ENCODE measurements around the gene SLC2A10. TPM values are rescaled to one million over a fixed set of nuclear protein-coding genes. Genes with fewer than 3 reads are reported as not detected.

SLC2A10 gene
- total RNA-seq, 2 experiments from 2014 or later, result not detected

GRCh38 chr20:46767127-46767761 lies 57.8 kb downstream of the SLC2A10 start:
- H3K36me3 Mint-ChIP-seq, result no peaks in the 10 kb centered on the region
- no peak for ATAC-seq (ENCODE audit: low read depth)
- H3K27ac Mint-ChIP-seq, result no peak overlapping the region

GRCh38 chr20:46770330-46771194 lies 61.1 kb downstream of the SLC2A10 start:
- no peak for ATAC-seq (ENCODE audit: low read depth)
- H3K27me3 Mint-ChIP-seq, result peaks cover 11% of the 10 kb centered on the region
- no peaks in the 10 kb centered on the region for H3K9me3 Mint-ChIP-seq
- DNase-seq, result no peak
- no peak overlapping the region for H3K4me3 Mint-ChIP-seq
- H3K4me1 Mint-ChIP-seq, result no peaks in the 10 kb centered on the region
- H3K27ac Mint-ChIP-seq, result no peak overlapping the region
- POLR2A ChIA-PET, result no interaction called here
- H3K36me3 Mint-ChIP-seq, result no peaks in the 10 kb centered on the region

More at GRCh38 chr20:46767127-46767761, 57.8 kb downstream of the SLC2A10 start:
- H3K9me3 Mint-ChIP-seq, result no peaks in the 10 kb centered on the region
- peaks cover 4% of the 10 kb centered on the region for H3K27me3 Mint-ChIP-seq
- POLR2A ChIA-PET, result no interaction called here
- peaks cover 5% of the 10 kb centered on the region for H3K4me1 Mint-ChIP-seq
- no peak overlapping the region for H3K4me3 Mint-ChIP-seq
- DNase-seq, result no peak

GRCh38 chr20:46771195-46771588 lies 61.7 kb downstream of the SLC2A10 start:
- H3K4me3 Mint-ChIP-seq, result no peak overlapping the region
- POLR2A ChIA-PET, result no interaction called here
- no peak overlapping the region for H3K27ac Mint-ChIP-seq
- no peaks in the 10 kb centered on the region for H3K36me3 Mint-ChIP-seq
- H3K9me3 Mint-ChIP-seq, result no peaks in the 10 kb centered on the region
- no peaks in the 10 kb centered on the region for H3K4me1 Mint-ChIP-seq
- no peak for DNase-seq
- H3K27me3 Mint-ChIP-seq, result peaks cover 14% of the 10 kb centered on the region
- no peak for ATAC-seq (ENCODE audit: low read depth)

- H3K27me3 Mint-ChIP-seq, result peaks cover 14% of the 10 kb centered on the region
- DNase-seq, result no peak
- H3K4me3 Mint-ChIP-seq, result no peak overlapping the region
- H3K4me1 Mint-ChIP-seq, result no peaks in the 10 kb centered on the region
- H3K36me3 Mint-ChIP-seq, result no peaks in the 10 kb centered on the region
- no peak overlapping the region for H3K27ac Mint-ChIP-seq
- no peaks in the 10 kb centered on the region for H3K9me3 Mint-ChIP-seq
- POLR2A ChIA-PET, result no interaction called here
- ATAC-seq (ENCODE audit: low read depth), result no peak
These were observed 63.5 kb downstream of the SLC2A10 start for GRCh38 chr20:46772901-46773300.

GRCh38 chr20:46773680-46774079 lies 64.2 kb downstream of the SLC2A10 start:
- Mint-ChIP-seq H3K36me3 (no peaks in the 10 kb centered on the region), H3K4me3 (no peak overlapping the region), H3K27ac (no peak overlapping the region), H3K4me1 (no peaks in the 10 kb centered on the region), H3K9me3 (no peaks in the 10 kb centered on the region), H3K27me3 (peaks cover 14% of the 10 kb centered on the region)
- DNase-seq, result no peak
- POLR2A ChIA-PET, result no interaction called here
- no peak for ATAC-seq (ENCODE audit: low read depth)

GRCh38 chr20:46774236-46774635 lies 64.8 kb downstream of the SLC2A10 start:
- DNase-seq (no peak), ATAC-seq (ENCODE audit: low read depth) (no peak)
- Mint-ChIP-seq H3K9me3 (no peaks in the 10 kb centered on the region), H3K4me1 (no peaks in the 10 kb centered on the region), H3K4me3 (no peak overlapping the region), H3K27ac (no peak overlapping the region), H3K36me3 (no peaks in the 10 kb centered on the region), H3K27me3 (peaks cover 14% of the 10 kb centered on the region)
- POLR2A ChIA-PET, result no interaction called here

GRCh38 chr20:46774943-46775560 lies 65.6 kb downstream of the SLC2A10 start:
- POLR2A ChIA-PET, result no interaction called here
- DNase-seq (no peak), ATAC-seq (ENCODE audit: low read depth) (no peak)
- no peak overlapping the region for H3K27ac Mint-ChIP-seq
- H3K4me1 Mint-ChIP-seq, result no peaks in the 10 kb centered on the region
- H3K36me3 Mint-ChIP-seq, result no peaks in the 10 kb centered on the region
- H3K27me3 Mint-ChIP-seq, result peaks cover 14% of the 10 kb centered on the region
- H3K9me3 Mint-ChIP-seq, result no peaks in the 10 kb centered on the region
- H3K4me3 Mint-ChIP-seq, result no peak overlapping the region

GRCh38 chr20:46775806-46776205 lies 66.4 kb downstream of the SLC2A10 start:
- no peaks in the 10 kb centered on the region for H3K36me3 Mint-ChIP-seq
- peaks cover 14% of the 10 kb centered on the region for H3K27me3 Mint-ChIP-seq
- ATAC-seq (ENCODE audit: low read depth), result no peak
- H3K27ac Mint-ChIP-seq, result no peak overlapping the region
- no peak overlapping the region for H3K4me3 Mint-ChIP-seq
- no peaks in the 10 kb centered on the region for H3K9me3 Mint-ChIP-seq
- POLR2A ChIA-PET, result no interaction called here
- DNase-seq, result no peak
- no peaks in the 10 kb centered on the region for H3K4me1 Mint-ChIP-seq

- Mint-ChIP-seq H3K27me3 (peaks cover 14% of the 10 kb centered on the region), H3K4me3 (no peak overlapping the region), H3K4me1 (no peaks in the 10 kb centered on the region), H3K9me3 (no peaks in the 10 kb centered on the region), H3K36me3 (no peaks in the 10 kb centered on the region), H3K27ac (no peak overlapping the region)
- ATAC-seq (ENCODE audit: low read depth), result no peak
- POLR2A ChIA-PET, result no interaction called here
- DNase-seq, result no peak
These were observed 67.9 kb downstream of the SLC2A10 start for GRCh38 chr20:46777331-46777730.

GRCh38 chr20:46779831-46780230 lies 70.4 kb downstream of the SLC2A10 start:
- H3K36me3 Mint-ChIP-seq, result no peaks in the 10 kb centered on the region
- H3K27ac Mint-ChIP-seq, result no peak overlapping the region
- DNase-seq (no peak), ATAC-seq (ENCODE audit: low read depth) (no peak)
- no peak overlapping the region for H3K4me3 Mint-ChIP-seq
- no peaks in the 10 kb centered on the region for H3K9me3 Mint-ChIP-seq
- H3K4me1 Mint-ChIP-seq, result no peaks in the 10 kb centered on the region
- H3K27me3 Mint-ChIP-seq, result peaks cover 5% of the 10 kb centered on the region
- POLR2A ChIA-PET, result no interaction called here

GRCh38 chr20:46784436-46785127 lies 75.1 kb downstream of the SLC2A10 start:
- no peak for DNase-seq
- H3K4me1 Mint-ChIP-seq, result no peaks in the 10 kb centered on the region
- H3K36me3 Mint-ChIP-seq, result no peaks in the 10 kb centered on the region

More at GRCh38 chr20:46784436-46785127, 75.1 kb downstream of the SLC2A10 start:
- POLR2A ChIA-PET, result no interaction called here
- Mint-ChIP-seq H3K9me3 (no peaks in the 10 kb centered on the region), H3K27ac (no peak overlapping the region), H3K4me3 (no peak overlapping the region), H3K27me3 (peaks cover 4% of the 10 kb centered on the region)
- ATAC-seq (ENCODE audit: low read depth), result no peak

Data from activated naive CD8-positive, alpha-beta T cell treated with anti-CD3 and anti-CD28 coated beads, Interleukin-2, amount 10 ng/mL, durations not matched to agents 7 days and 5 days (primary cell).